NCI-H345 treated with DMSO at 0.1 percent for 48 hours (cell line): ENCODE results near the gene SPAG8.

Experiments
- DNase-seq: peaks from one replicate; lab custom pipeline; 2025; ENCODE audit not compliant: unreplicated experiment; lab: John Stamatoyannopoulos, UW

Gene SPAG8

DNA sequence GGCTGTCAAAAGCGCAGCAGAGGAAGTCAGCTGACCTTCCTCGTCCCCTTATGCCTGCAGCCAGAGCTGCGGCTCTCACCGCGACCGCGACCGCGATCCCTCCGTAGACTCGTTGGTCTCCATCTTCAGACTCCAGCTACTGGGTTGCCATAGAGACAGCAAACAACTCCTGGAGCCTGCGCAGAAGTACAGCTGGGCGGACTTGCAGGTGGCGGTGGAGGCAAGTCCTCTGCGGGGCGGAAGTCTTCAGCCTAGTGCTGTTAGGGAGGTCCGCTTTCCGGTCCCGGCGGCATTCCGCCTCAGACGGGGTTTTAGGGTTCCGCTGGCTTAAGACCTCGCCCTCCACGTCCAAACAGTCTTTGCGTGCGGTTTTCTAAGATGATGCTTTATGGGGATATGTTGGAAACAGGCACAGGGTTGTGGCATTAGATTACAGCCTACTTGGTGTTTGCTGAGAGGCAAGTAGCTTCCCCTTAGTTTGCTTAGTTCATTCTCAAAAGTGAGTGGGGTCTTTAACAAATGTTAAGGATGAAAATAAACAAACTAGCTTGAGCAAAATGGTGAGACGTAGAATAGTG, at the start of gene SPAG8:
SPAG8 (minus strand) TSS at position 238 of the 578 bp plus-strand sequence; CDS start at position 123, 115 bp downstream.
- peak; percentile 97 for DNase-seq

DNA sequence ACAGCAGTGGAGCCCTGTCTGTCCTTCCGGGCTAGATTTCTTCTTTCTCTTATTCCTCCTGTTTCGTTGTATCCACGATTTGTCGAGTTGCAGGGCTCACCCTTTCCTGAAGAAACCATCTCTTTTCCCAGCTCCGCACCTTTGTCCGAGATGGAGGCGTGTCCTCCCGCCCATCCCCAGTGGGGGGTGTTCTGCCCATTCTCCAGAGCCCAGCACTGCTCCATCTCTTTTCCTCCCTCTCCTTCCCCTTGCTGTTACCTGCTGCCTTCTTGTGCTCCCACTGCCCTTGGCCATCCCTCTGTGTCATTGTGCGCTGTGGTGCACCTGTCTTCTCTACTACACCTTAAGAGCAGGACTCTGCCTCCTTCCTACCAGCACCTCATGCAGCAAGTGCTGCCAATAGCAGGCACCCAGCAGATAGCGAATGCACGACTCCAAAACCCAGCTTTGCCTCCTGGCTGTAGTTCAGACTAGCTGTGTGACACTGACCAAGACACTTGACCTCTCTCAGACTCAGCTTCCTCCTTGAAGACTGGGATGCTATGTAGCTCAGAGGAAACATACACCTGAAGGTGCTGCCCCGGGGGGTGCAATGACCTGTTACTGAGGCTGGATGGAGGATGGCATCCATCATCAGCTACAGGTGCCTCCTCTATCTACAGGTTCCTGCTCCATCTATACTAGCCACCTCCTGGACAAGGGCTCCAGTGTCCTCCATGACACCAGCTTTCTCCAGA, 49.3 kb upstream of the SPAG8 start:
- DNase-seq = no peak

DNA sequence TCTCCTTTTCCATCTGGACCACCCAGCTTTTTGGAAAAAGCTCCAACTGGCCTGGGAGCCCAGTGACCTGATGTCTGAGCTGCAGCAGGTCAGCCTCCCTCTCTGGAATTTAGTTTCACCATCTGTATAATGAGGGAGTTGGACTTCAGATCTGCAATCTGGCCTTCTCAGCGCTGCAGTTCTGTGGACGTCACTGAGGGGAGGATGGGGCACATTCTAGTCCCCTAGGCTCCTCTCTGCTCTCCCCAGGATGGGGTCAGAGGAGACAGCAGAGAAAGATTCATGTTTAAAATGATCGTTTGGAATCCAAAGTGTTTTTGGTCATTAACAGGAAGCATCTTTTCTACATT, 47.9 kb upstream of the SPAG8 start:
- DNase-seq = no peak

DNA sequence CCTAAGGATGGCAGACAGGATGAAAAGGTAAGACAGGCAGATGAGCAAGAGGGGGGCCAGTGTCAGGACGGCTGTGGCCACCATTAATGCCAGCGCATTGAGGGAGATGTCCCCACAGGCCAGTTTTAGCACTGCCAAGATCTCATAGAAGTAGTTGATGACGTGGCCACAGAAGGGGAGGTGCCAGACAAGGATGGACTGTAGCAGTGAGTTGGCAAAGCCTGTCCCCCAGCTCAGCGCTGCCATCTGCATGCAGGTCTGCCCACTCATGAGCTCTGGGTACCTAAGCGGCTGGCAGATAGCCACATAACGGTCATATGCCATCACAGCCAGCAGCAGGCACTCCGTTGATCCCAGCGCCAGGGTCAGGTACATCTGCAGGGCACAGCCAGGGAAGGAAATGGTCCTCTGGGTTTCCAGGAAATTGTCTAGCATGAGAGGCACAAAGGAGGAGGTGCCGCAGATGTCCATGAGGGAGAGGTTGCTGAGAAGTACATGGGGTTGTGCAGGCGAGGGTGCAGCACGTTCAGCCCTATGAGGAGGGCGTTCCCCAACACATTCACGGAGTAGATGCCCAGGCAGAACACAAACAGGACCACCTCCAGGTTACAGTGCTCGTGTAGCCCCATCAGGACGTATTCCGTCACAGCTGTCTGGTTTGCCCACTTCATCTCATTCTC, 47.4 kb upstream of the SPAG8 start:
- DNase-seq = no peak

GRCh38 chr9:35858458-35858857, 46.4 kb upstream of the SPAG8 start:
- DNase-seq = no peak

DNA sequence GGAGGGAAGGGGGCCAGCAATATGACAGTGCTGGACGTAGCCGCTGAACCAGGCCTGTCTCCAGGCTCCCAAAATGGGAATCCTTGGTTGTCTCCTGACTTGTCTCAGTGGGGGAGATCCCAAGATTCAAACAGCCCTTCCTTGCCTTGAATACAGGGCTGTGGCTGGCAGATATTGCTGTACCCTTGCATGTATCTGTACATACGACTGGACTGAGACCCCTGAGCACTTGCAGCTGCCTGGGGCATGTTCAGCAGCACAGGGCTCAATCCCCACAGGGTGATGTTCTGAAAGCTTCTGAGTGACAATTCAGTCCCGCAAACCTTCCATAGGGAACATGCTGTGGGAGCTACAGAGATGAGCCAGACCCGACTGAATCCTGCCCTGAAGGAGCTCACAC, 44.8 kb upstream of the SPAG8 start:
- DNase-seq = no peak

DNA sequence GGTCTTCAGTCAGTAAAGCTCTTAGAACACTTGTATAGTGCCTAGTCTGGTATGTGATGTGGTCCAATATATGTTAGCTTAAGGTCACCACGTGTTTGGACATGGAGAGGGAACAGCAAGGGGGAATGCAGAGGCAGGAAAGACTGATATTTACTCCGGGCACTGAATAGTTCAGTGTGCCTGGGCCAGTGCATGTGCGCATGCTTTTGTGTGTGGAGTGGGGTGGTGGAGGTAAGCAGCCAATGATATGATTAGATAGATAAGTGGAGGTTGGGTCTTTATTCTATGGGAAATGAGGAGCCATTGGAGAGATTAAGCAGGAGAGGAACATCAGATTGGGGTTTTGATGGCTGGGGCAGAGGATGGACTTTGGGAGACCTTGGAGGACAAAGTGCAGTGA, 44.1 kb upstream of the SPAG8 start:
- no peak for DNase-seq

- DNase-seq = no peak
Measured at GRCh38 chr9:35854091-35854762, 42.2 kb upstream of the SPAG8 start.

DNA sequence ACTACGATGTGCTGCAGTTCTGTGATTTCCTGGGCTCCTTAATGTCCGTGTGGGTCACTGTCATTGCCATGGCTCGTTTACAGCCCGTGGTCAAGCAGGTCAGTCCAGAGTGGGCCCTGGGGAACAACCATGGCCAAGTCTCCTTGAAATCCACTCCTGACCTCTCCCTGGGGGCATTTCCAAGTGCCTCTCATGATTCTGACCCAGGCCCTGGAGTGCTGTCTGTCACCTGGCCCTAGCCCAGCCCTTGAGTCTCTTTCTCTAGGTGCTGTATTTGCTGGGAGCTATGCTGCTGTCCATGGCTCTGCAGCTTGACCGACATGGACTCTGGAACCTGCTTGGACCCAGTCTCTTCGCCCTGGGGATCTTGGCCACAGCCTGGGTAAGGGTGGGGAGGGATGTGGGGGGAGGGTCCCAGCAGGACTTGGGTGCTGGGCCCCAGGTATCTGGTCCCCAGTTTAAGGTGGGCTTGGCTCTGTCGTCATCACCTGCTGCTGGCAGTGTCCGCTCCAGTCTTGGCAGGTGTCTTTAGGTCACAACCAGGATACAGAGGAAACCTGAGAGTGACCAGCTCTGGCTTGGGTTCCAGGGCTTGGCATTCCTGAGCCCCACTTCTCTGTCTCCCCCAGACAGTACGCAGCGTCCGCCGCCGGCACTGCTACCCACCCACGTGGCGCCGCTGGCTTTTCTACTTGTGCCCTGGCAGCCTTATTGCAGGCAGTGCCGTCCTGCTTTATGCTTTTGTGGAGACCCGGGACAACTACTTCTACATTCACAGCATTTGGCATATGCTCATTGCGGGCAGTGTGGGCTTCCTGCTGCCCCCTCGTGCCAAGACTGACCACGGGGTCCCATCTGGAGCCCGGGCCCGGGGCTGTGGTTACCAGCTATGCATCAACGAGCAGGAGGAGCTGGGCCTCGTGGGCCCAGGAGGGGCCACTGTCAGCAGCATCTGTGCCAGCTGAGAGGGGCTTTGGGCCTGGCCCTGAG, 41.1 kb upstream of the SPAG8 start:
- DNase-seq = no peak

GRCh38 chr9:35852267-35852815, 40.3 kb upstream of the SPAG8 start:
- DNase-seq = no peak

DNA sequence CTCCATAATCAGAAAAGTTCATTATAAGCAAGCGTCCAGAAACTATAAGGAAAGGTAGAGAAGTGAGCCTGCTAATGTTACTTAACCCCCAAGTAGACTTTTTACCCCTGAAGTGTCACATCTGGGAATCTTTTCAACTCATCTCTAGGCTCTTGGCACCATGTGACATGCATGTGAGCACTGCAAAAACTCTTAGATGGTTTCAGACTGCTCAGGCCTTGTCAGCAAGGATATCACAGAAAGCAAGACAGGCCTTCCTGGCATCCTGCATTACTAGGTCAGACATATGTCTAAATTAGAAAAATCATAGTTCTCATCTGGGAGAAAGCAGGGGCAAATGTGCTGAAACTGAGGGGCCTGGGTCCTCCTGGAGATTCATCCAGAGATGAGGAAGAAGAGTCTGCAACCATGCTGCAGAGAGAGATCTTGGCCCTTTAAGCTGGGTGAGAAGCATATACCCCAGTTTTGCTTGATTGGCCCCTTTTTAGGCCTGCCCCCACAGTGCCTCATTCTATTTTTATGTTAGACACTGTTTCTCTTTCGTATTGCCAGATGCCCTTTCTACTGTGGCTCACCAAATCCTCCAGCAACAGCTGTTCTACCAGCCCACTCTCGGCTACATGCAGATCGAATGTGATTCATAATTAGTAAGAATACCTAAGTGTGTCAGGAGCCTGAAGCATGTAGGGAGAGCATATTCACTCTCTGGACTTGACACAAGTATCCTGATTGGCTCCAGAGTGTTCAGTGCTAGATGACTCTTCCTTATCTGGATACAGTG, 35.9 kb upstream of the SPAG8 start:
- DNase-seq = no peak

- DNase-seq = no peak
Measured at GRCh38 chr9:35845824-35846771, 34.0 kb upstream of the SPAG8 start.

DNA sequence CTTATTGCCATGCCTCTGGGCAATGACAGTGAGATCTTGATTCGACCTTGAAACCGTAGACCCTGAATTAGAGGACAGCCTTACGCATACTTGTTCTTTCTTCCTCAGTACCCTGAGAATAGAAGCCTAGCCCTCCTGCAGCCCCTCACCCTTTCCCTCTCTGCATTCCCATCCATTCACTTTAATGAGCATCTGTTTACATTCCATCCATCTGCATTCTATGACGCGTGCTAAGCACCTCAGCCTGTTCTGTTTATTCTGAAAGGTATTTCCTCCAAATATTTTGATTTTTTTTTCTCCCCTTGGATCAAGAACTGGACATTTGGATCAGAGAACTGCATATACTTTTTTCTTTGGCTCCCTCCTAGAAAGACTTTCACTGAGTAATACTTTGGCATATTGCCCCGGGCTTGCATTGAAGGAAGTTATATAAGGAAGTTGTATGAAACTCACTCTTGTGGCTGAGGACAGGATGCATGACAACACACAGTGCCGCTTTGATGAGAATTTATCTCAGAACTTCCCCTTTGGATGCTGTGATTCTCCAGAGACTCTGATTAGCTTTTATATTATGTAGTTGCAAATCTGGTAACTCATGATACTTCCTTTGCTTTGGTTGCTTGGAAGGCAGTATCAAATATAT, 32.7 kb upstream of the SPAG8 start:
- DNase-seq = no peak

- DNase-seq = no peak
Measured at GRCh38 chr9:35842795-35843194, 30.7 kb upstream of the SPAG8 start.

DNA sequence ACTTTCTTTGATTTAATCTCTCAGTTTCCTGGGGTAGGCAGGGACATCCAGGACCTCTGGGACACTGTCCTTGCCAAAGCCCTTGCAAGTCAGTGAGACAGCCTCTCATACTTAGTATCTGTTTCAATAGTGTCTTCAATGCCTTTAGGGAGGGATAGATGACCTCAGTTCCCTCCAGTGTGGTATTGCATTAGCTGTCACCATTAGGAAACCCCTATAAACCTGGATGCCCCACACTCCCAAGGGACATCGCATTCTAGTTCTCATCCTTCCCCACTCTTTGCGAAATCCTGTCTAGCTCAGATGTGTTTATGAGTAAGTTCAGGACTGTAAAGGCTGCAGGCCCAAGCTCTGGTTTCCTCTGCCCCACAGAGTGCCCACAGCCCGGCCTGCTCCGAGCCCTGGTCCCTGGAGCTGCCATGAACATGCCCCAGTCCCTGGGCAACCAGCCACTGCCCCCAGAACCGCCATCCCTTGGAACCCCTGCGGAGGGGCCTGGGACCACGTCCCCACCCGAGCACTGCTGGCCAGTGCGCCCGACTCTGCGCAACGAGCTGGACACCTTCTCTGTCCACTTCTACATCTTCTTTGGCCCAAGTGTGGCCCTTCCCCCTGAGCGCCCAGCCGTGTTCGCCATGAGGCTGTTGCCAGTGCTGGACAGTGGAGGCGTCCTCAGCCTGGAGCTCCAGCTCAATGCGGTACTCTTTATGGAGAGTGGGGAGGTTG, 30.1 kb upstream of the SPAG8 start:
- no peak for DNase-seq

DNA sequence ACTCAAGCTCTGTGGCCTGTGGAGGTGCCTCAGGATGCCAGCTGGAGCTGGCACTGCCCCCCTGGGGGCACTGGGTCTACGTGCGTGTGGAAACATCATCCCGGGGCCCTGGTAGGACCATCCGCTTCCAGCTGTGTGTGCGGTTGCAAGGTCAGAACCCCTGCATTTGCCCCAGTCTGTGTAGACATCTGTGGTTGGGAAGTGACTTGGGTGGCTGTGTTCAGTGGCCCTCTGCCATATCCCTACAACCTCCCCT, 29.5 kb upstream of the SPAG8 start:
- no peak for DNase-seq

DNA sequence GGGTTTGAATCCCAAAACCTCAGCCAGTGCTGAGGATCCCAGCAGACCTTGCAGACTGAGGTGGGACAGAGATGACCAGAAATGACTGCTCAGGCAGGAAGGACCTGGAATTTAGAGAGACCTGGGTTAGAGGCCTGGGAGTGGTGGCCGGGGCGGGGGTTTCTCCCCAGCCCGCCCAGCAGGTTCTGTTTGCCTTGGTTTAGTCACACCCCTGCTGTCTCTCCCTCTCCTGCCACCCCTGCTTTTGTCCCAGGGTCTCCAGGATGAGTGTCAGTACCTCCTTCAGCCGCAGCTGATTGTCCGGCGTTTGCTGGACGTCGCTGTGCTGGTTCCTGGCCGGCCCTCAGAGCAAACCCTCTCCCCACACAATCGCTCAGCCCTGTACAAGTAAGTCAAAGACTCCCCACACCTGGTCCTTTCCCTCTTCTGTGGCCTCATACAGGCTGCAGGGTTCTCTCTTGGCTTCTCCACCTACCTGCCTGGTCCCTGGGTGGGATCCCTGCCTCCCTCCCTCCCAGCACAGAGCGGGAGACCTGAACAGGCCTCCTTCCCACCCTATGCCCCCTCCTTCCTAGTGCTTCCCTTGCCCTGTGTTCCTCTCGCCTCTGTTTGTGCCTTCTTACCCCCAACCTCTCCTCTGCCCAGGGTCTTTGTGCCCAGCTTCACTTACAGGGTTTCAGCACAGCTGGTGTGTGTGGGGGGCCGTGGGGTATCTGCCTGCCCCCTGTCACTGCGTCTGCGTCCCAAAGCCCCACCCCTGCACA, 29.0 kb upstream of the SPAG8 start:
- no peak for DNase-seq
